Ishikawa (cell line): ENCODE data around the gene MITF.

Experiments
- CEBPB ChIP-seq: IDR thresholded peaks from 2 replicates; pipeline ENCODE4 v1.6.1; 2012
- CREB1 ChIP-seq: IDR thresholded peaks from 2 replicates; pipeline ENCODE4 v1.6.1; 2012; ENCODE audit warnings: low read depth
- EGR1 ChIP-seq: IDR thresholded peaks from 2 replicates; pipeline ENCODE4 v1.6.1; 2012
- EP300 ChIP-seq: IDR thresholded peaks from 2 replicates; pipeline ENCODE4 v1.6.1; 2012; ENCODE audit warnings: borderline replicate concordance
- FOXM1 ChIP-seq: IDR thresholded peaks from 2 replicates; pipeline ENCODE4 v1.6.1; 2012; ENCODE audit warnings: low read depth, borderline replicate concordance
- NFIC ChIP-seq: IDR thresholded peaks from 2 replicates; pipeline ENCODE4 v1.6.1; 2012
- RAD21 ChIP-seq: IDR thresholded peaks from 2 replicates; pipeline ENCODE4 v1.6.1; 2012; ENCODE audit warnings: low read depth
- TAF1 ChIP-seq: IDR thresholded peaks from 2 replicates; pipeline ENCODE4 v1.6.1; 2012; ENCODE audit warnings: low read depth, mild to moderate bottlenecking
- TCF12 ChIP-seq: IDR thresholded peaks from 2 replicates; pipeline ENCODE4 v1.6.1; 2012; ENCODE audit warnings: low read depth
- TEAD4 ChIP-seq: IDR thresholded peaks from 2 replicates; pipeline ENCODE4 v1.6.1; 2012
- YY1 ChIP-seq: IDR thresholded peaks from 2 replicates; pipeline ENCODE4 v1.6.1; 2012; ENCODE audit warnings: low read depth
- ZBTB7A ChIP-seq: IDR thresholded peaks from 2 replicates; pipeline ENCODE4 v1.6.1; 2012; ENCODE audit warnings: low read depth
- TF ChIP-seq, protein P1 (sequence below): IDR thresholded peaks from 2 replicates; pipeline ENCODE4 v1.6.1; 2012
- TF ChIP-seq, protein P2 (sequence below): IDR thresholded peaks from 2 replicates; pipeline ENCODE4 v1.6.1; 2012; ENCODE audit warnings: low read depth, mild to moderate bottlenecking
- TF ChIP-seq, protein P3 (sequence below): IDR thresholded peaks from 2 replicates; pipeline ENCODE4 v1.6.1; 2012

The MITF gene

DNA sequence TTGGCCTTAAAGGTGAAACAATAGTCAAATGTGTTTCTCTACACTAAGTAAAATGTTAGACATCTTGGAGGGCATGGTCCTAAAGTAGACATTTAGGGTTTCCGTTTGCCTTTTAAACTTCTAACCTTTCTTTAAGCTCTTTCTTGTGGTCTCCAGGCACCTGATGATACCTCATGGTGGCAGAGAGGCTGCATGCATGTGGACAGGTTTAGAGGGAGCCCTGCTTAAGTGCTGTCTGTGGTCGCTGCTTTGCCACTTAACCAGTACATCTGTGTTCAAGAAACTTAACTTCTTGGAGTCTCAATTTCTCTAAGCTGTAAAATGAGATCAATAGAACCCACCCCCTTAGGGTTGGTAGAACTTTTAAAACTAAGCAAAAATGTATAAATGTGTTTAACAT, 6.2 kb downstream of the MITF start:
- TF ChIP-seq RAD21 (no peak), CEBPB (no peak), FOXM1 (no peak), NFIC (no peak), TCF12 (no peak), EGR1 (no peak), TAF1 (no peak), ZBTB7A (no peak), EP300 (no peak), TEAD4 (no peak), YY1 (no peak), CREB1 (no peak)
- TF ChIP-seq, protein P1, sequence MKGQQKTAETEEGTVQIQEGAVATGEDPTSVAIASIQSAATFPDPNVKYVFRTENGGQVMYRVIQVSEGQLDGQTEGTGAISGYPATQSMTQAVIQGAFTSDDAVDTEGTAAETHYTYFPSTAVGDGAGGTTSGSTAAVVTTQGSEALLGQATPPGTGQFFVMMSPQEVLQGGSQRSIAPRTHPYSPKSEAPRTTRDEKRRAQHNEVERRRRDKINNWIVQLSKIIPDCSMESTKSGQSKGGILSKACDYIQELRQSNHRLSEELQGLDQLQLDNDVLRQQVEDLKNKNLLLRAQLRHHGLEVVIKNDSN, result no peak
- TF ChIP-seq, protein P2, sequence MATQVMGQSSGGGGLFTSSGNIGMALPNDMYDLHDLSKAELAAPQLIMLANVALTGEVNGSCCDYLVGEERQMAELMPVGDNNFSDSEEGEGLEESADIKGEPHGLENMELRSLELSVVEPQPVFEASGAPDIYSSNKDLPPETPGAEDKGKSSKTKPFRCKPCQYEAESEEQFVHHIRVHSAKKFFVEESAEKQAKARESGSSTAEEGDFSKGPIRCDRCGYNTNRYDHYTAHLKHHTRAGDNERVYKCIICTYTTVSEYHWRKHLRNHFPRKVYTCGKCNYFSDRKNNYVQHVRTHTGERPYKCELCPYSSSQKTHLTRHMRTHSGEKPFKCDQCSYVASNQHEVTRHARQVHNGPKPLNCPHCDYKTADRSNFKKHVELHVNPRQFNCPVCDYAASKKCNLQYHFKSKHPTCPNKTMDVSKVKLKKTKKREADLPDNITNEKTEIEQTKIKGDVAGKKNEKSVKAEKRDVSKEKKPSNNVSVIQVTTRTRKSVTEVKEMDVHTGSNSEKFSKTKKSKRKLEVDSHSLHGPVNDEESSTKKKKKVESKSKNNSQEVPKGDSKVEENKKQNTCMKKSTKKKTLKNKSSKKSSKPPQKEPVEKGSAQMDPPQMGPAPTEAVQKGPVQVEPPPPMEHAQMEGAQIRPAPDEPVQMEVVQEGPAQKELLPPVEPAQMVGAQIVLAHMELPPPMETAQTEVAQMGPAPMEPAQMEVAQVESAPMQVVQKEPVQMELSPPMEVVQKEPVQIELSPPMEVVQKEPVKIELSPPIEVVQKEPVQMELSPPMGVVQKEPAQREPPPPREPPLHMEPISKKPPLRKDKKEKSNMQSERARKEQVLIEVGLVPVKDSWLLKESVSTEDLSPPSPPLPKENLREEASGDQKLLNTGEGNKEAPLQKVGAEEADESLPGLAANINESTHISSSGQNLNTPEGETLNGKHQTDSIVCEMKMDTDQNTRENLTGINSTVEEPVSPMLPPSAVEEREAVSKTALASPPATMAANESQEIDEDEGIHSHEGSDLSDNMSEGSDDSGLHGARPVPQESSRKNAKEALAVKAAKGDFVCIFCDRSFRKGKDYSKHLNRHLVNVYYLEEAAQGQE, result no peak
- TF ChIP-seq, protein P3, sequence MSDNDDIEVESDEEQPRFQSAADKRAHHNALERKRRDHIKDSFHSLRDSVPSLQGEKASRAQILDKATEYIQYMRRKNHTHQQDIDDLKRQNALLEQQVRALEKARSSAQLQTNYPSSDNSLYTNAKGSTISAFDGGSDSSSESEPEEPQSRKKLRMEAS, result no peak

DNA sequence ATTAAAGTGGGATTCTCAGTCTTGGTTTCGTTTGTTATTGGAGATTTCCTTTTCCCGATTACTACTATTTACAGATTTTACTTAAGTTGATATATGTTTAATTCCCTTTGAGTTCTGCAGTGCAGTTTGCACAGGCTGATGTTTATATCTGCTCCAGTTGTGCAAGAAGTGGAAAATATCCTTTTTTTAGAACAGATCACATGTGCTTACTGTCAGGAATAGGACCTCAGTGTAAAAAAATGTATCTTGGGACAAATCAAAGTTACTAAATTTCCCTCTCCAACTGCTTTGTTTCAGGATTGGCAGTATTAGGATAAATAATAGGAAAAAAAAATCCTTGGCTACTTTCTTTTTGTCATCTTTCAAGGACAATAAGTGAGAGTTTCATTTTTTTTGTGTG, 6.9 kb downstream of the MITF start:
- TF ChIP-seq RAD21 (no peak), NFIC (no peak), FOXM1 (no peak), CEBPB (no peak), EGR1 (no peak), ZBTB7A (no peak), CREB1 (no peak), EP300 (no peak), TEAD4 (no peak), TAF1 (no peak), TCF12 (no peak), YY1 (no peak)
- TF ChIP-seq, protein P1, result no peak
- TF ChIP-seq, protein P2, result no peak
- TF ChIP-seq, protein P3, result no peak

DNA sequence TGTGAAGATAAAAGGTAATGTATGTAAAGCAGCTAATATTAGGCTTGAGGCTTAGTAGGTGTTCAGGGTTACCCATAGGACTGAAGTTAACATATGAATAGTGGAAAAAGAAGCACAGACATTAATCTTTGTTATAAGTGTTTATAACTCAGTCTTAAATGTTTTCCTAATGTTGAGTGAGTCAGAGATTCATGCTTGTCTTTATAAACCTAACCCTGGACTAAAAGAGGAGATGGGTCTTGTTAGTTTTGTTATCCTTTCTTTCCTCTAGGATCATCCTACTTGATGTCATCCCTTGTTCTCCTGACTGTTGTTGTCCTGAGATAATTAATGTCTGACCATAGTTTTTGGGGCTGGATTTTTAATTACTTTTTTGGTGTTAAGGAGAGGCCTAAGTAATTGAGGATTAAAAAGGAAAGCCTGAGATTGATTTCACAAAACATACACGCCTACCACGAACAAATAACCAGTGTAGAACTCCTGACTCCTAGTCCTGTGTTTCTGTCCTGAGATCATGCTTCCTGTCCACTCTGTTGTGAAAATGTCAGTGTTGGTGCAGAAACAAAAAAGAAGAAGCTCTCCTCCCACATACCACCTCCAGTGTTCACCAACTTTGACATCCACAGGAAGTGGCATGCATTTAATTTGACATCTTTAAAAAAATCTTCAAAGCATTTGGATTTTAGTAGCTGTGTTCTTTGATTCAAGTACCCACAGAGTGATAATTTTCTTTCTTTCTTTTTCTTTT, 8.4 kb downstream of the MITF start:
- no peak for TF ChIP-seq EGR1
- TF ChIP-seq FOXM1, result no peak
- TF ChIP-seq, protein P3, result no peak
- TF ChIP-seq YY1, result no peak
- no peak for TF ChIP-seq ZBTB7A
- TF ChIP-seq CEBPB, result no peak
- no peak for TF ChIP-seq CREB1
- TF ChIP-seq RAD21, result no peak
- TF ChIP-seq, protein P2, result no peak

DNA sequence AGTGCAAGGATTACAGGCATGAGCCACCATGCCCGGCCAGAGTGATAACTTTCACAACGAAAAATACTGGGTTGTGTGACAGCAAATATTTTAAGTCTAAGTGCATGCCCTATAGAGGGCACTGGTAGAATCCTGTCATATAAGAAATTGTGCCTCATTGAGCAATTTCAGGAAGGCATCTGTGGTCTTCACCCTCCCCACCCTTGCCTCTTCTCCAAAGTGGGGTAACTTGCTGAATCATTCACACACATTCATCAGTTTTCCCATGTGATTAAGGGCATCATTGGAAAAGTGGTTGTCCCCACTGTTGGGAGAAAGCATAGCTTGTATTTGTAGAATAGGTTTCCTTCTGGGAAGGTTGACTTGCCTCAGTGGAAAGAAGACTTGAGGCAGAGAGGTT, 9.2 kb downstream of the MITF start:
- no peak for TF ChIP-seq TEAD4
- TF ChIP-seq EP300, result no peak
- TF ChIP-seq, protein P2, result no peak
- TF ChIP-seq, protein P3, result no peak
- no peak for TF ChIP-seq NFIC
